NCI-H774 (cell line): ENCODE data around the gene GADL1.

Experiments
- DNase-seq: peaks from one replicate; lab custom pipeline; 2025; lab: John Stamatoyannopoulos, UW

Gene GADL1

DNA sequence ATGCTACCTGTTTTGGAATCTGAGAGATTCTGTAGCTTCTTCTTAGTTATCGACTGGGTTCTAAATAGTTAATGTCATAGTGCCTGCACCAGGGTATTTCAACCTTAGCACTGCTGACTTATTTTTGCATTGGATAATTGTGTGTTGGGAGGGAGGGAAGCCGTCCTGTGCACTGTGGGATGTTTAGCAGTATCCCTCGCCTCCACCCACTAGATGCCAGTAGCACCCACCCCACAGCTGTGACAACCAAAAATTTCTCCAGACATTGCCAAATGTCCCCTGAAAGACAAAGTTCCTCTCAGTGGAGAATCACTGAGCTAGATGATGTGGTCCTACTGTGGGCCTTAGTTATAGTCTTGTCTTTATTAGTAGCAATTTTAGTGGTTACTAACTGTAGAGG, 199.8 kb downstream of the GADL1 start:
- DNase-seq, result no peak

DNA sequence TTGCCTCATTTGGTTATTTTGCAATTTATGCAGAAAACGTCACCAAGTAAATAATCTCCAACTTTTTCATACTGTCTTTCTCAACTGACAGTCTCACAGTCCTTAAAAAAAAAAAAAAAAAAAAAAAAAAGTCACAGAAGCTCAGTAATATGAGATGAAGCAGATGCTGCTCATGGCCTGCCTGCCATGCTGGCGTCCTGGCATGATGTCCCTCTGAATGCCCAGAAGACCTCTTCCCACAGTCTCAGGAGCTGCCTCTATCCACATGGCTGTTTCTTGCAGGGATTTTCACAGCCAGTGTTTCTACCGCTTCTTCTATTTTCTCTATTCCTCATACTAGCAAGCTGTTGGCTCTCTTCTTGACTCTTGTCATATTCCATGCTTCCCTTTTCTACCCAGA, 200.3 kb downstream of the GADL1 start:
- no peak for DNase-seq

DNA sequence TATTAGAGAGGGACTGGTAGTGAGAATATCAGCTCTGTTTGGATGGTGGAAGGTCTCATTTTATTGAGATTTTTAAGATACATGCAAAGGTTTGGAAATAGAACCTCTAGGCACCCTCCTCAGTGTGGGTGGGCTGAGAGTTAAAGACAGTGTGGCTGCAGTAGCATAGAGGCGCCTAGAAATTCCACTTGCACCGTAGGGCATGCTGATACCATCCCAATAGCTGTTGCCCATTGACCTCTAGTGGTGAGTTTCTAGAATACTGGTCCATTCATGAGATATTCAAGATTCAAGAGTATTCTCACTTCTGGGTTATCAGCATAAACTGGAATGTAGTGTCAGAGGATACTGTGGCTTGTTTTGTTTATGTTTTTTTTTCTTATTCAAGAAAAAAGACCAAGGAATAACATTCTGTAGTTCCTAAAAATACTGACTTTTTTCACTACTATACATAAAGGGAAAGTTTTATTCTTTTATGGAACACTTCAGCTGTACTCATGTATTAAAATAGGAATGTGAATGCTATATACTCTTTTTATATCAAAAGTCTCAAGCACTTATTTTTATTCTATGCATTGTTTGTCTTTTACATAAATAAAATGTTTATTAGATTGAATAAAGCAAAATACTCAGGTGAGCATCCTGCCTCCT, 200.9 kb downstream of the GADL1 start:
- DNase-seq, result no peak

DNA sequence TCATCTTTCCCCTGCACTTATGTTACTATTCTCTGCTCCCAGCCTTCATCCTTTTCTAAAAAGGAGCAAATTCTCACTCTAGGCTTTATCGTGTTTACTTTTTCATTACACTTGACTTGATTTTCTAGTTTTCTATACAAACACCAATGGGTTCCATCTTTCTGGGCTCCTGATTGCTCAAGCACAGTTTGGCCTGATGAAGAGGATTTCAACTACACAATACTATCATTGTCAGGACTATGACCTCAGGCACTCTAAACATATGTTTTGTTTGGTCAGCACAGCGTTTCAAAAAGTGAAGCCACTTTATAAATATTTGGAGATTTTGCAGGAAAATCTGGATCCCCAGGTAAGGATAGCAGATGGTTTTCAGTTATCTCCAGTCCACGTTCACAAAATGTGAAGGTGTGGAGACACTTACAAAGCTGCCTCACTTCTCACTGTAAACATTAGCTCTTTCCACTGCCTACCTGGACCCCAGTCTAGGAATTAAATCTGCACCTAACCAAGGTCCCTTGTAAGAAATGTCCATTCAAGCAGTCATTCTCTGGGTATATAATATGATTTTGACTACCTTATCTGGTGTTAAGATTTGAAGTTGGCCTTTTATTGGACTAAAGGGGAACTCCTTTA, 201.8 kb downstream of the GADL1 start:
- no peak for DNase-seq

DNA sequence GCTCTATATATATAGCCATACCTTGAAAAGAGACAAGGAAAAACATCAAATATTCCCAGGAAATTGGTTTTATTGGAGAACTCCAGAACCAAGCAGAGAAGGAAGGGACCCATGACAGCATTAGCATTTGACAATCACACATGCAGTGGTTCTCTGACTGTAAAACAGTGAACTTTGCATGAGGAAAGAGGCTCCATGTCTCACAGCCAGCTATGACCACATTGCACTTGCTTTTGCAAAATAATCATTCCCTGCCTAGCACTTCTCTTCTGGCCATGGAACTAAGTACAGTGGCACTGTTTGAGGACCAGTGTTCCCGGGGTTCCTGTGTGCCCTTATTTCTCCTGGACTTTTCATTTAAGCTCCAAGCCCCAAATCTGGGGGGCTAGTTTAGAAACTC, 202.5 kb downstream of the GADL1 start:
- DNase-seq, result no peak

DNA sequence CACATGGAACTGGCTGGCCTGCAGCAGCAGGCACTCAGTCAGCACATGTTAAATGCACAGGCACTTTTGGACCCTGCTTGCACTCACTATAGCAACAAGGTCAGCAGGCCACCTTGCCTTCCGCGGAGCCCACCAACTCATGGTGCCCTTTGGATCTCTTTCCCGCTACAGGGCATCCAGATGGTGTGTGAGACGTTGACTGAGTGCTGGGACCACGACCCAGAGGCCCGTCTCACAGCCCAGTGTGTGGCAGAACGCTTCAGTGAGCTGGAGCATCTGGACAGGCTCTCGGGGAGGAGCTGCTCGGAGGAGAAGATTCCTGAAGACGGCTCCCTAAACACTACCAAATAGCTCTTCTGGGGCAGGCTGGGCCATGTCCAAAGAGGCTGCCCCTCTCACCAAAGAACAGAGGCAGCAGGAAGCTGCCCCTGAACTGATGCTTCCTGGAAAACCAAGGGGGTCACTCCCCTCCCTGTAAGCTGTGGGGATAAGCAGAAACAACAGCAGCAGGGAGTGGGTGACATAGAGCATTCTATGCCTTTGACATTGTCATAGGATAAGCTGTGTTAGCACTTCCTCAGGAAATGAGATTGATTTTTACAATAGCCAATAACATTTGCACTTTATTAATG, 203.1 kb downstream of the GADL1 start:
- DNase-seq, result no peak

DNA sequence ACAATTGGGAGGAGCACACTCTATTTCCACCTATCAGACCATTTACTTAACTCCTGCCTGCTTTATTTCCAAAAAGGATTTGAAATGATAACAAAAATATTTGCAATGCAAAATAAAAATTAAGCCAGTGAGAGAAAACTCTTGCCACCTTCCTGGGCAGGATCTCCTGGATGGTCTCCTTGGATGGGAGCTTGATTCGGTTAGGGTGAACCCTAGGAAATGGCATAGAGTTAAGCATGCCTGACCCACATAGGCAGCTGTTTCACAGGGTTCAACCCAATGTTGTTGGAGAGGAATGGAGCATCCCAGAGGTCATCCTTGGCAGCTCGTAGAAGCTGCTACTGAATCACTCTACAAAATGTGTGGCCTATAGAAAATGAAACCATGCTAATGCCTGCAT, 204.3 kb downstream of the GADL1 start:
- no peak for DNase-seq

DNA sequence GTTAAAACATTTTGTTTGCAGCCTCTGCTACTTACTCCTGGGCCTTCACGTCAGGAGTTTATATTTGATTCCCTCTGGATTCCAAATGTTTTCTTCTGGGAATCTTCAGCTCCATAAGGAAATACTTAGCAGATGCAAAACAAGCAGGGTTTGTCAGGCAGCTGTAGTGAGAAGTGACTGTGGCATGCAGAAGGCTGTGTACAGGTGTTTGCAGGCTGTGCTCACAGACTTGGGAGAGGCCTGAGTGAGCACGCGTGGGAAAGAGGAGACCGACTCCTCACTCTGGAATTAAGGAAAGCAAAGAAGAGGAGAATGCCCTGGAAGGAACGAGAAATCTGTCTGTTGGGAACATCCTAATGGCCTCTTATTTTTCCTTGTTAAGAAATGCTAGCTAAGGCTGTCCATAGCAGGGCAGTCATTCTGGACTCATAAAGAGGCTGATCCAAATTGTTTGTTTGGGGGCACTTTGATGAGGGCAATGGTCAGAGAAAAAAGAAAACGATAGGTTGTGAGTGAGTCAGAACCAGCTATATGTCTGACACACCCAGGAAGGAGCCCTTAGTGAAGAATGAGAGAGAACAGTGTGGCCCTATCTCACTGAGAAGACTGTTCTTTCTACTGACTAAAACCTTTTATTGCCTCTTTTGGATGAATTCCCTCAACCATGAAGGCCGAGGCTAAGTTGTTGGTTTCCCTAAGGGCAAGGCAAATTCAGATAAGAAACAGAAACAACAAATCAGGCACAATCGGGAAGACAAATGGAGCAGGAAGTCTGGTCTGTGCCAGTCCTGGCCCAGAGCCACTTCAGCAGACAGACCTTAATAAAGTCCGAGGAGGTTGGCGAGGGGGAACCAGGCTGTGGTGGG, 205.5 kb downstream of the GADL1 start:
- no peak for DNase-seq

DNA sequence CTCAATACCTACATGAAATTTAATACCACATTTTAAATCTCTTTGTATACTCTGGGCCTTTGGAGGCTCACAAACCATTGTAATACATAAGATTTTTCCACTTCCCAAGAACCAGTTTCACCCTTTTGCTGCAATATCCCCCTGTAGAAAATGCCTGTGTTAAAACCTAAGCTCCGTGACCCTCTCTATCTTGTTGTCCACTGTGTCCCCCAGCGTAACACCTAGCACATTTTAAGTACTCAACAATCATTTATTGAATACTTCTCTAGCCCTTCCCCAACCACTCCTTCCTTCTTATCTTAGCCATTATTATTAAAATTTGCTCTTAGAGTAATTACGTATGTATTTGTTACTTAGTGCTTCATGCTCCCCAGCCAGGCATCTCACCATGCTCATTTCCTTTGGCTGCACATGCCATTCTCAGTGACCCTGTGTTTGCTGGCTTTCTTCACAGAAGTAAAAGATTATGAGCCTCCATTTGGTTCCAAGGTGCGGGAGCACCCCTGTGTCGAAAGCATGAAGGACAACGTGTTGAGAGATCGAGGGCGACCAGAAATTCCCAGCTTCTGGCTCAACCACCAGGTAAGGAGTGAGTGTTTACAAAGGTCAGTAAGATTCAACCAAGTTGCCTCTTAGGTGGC, 206.4 kb downstream of the GADL1 start:
- DNase-seq, result no peak

DNA sequence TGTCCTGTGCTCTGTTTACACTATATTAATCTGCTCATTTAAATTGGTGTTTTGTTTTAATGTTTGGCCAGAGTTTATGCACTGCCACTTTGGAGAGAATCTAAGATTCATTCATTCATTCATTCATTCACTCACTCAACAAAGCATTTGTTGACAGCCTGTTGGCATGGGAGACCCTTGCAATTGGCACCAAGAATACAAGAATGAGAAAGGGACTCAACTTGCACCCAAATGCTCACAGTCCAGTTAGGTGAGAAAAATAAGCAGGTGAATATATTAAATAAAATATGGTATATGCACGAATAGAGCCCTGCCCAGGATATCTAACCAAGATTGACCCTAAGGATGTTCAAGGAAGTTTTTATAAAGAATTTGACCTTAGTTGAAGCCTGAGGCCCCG, 207.7 kb downstream of the GADL1 start:
- no peak for DNase-seq

DNA sequence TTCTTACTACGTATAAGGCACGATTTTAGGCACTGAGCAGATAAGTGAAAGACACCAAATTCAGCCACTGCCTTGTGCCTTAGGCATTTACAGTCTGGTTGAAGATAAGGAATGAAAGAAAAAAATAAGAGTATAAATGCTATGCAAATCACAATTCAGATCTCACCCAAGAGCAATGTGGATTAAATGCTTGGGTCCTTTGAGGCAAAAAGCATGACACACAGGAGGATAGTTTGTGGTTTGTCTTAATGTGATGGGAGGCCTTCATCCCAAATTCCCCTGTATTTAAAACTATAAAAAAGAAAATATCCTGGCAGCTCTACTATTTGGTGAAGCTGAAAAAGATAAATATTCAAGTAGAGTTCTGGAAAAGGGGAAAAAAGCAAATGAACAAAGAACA, 208.3 kb downstream of the GADL1 start:
- no peak for DNase-seq

DNA sequence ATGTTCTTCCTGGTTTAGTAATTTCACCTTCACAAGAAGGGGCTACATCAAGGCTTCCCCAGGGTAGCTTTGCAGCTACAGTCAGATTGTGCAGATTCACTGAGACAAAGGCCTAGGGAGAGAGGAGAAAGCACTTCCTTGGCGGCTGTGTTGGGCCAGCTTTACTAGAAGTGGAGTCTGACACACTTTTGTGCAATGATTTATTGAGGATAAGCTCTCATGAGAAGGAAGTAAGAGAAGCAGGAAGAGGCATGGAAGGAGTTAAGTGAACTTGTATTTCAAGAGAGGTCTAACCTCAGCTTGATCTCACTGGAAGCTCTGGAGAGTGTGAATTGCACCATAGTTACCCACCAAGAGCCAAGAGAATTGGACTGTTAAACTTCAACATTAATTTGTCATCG, 209.2 kb downstream of the GADL1 start:
- DNase-seq, result no peak

DNA sequence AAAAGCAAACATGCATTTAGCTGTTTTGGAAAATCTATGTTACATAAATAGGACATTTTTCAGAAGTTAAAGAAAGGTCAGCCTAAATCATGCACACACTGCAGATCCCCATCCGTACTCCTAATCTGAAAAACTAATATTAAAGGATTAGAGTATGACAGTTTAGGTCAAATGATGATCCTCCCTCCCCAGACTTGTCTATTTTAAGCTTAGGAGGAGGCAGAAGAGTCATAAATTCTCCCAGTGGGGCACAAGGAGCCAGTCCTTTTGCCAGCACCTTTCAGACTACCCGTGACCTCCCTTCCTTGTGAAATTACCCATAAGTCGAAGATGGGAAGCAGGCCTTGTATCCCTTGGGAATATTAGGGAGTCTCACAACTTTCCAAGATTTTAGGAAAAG, 210.1 kb downstream of the GADL1 start:
- no peak for DNase-seq

DNA sequence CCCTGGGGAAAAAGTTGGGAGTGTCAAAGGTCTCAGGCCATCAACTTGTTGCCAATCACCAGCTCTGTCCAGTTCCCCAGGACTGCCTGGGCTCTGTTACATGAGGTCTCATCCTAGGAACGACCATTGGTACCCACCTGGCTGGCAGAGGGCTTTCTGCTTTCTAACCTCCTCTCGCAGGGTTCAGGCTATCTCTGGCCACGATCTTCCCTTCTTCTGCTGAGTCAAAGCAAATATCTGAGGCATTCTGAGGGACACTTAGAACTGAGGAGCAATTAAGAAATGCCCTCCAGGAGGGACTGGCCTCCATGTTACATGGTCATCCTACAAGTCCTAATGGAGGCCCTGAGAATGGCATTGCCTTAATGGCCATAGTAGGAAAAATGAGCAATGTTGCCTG, 210.7 kb downstream of the GADL1 start:
- no peak for DNase-seq

DNA sequence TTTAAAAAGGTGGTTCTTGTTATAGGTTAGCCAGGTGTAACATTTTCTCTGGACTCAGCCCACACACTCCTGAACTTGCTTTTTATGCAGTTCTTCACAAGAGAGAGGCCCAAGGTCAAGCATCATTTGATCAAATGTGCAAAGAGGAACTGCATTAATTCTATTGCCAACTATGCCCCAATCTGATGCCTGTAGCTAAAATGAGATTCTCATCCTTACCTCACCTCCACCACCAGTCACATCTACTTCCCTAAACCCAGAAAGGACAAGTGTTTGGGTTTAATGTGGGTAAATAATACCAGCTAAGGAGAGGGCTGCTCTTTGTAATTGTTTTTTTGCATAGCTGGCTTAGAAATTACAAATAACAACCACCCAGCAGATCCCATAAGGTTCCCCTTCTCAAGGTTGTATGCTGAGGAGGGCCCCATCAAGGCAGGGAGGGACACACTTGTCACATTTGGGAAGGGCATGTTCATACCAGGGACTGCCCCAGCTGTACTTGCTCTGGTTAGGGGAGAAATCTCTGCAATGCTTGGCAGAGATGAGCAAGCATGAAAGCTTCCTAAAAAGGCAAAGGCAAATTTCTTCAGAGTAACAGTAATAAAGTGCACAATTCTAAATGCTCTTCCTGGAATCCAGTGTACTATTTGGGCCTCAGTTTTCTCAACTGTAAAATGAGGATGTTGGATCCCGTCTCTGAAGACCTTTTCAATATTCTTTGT, 211.9 kb downstream of the GADL1 start:
- DNase-seq, result no peak

DNA sequence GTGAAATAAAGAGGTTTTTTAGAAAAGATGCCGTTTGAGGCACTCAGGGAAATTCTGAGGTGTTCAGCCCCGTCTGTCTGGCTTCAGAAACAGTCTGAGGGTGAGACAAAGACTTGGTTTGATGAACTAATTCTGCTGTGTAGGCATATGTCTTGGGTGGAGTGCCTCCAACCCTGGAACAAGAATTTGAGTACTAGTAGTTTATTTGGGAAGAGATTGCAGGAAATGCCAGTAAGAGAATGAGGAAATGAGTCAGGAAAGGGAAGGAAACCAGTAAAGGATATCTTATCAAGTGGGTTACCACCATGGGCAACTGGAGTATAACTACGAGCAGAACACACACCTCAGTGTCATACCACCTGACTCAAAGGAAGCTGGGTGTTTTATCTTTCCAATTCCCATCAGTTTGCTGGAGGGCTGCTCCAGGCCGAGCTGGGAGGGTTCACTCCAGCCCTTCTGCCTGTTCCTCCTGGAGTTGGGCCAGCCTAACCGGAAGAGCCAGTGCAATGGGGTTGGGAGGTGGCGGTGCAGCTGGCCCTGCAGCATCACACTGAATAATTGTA, 212.7 kb downstream of the GADL1 start:
- DNase-seq, result no peak

DNA sequence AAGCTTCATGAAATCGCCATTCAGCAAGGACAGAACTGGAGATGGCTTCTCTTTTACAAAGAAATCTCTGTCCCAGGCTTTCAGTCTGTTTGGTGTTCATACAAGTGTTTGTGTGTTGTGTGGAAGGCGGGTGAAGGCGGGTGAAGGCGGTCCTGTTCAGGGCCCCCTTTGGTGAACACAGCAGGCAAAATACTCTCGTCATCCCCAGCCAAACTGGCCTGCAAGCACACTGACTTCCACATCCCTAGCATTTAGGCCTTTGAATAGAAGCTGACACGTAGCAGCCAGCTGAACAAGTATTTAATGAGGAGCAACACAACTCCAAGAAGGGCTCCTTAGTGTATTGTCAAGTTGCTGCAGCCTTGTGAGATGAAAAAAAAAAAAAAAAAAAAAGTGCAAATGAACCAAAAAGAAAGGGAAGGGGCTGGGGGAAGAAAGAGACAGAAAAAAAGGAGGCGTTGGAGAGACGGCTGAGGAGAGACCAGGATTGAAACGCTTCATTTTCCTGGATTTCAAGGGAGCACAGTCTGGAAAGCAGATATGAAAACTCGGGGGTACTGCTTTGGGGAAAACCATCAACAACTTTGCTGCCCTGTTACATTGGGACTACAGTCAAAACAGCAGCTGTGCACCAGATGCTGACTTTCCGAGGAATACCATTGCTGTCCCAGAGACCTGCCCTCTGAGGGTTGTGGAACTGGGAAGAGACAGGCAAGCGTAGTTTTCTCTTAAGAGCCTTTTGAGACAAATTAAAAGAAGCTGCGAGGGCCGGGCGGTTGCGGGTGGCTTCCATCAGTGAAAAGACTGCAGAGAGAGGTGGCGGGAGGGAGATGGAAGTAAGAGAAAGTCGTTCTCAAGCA, 213.4 kb downstream of the GADL1 start:
- DNase-seq, result no peak

DNA sequence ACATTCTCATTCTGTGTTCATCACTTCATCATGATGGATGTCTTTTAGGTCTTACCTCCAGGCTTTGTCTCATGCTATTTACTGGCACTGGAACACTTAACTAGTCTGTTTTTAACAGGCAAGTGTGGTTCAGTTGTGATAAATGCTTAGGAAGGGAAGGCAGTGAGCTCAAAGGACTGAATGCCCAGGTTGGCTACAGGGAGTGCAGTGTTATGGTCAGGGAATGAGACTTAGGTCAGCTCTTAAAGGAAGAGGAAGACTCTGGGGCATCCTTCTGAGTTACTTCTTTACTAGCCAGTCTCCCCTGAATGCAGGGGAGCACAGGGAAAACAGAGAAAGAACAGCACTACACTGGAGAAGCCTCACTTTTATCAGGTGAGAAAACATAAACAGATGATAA, 215.4 kb downstream of the GADL1 start:
- DNase-seq, result no peak

DNA sequence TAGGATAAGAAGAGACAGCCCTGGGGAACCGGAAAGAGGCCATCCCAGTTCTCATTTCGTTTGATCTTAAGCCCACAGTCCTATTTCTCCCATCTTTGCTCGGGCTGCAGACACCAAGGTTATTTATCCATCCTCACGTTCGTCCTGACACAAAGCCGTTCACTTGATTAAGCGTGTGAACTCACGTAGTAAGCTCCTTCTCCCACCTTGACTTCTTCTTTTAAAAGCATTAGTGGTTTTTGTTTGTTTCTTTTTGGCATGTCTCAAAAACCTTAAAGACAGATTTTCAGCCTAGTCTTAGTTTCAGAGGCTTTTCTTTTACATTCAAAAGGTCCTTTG, 217.1 kb downstream of the GADL1 start:
- DNase-seq, result no peak
